Stimulated activated CD4-positive, alpha-beta T cell treated with anti-CD3 and anti-CD28 coated beads, Interleukin-4, amount 100 ng/mL, for 1 hour (primary cell): ENCODE data around the gene SYCP2.
"Not testable (repeated sequence)": the region's sequence is repeated elsewhere in the genome, so short reads cannot be mapped to it uniquely, and the experiment has no call there.

Experiments
- DNase-seq: peaks from one replicate; pipeline ENCODE4 v3.0.0-alpha.2; 2020

SYCP2 gene

GRCh38 chr20:59902470-59902869 is 31.0 kb downstream of the SYCP2 start:
- no peak for DNase-seq

DNA sequence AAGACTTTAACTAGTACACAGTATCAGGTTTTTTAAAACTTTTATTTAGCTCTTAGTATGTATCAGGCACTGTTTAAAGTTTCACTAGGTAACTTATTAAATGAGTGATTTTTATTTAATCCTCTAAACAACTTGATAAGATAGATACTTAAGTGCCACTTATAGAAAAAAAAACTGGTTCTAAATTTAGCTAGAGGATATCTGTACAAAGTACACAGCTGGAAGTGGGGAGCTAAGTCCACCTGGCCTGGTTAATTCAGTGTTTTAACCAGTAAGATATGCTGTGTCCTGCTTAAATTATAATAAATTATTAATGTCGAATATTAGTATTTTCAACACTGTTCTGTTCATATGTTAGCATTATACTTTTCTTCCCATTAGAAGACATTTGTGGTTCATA is 37.5 kb downstream of the SYCP2 start:
- no peak for DNase-seq

DNA sequence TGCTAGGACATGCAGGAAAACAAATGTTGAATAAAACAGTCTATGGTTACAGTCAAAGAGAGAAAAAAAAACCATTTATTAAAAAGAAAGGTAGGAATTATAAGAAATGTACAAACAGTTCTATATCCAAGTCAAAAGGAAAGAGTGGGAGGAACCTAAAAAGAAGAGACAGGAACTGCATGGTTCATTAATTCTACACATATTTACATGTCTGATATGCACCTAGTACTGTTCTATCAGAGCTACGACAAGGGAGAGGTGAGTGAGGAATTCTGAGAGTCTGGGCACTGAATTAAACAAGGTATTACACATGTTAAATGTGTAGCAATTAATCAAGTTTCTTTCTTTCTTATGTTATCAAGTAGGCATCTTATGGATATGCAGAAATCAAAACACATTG is 41.9 kb downstream of the SYCP2 start:
- no peak for DNase-seq

DNA sequence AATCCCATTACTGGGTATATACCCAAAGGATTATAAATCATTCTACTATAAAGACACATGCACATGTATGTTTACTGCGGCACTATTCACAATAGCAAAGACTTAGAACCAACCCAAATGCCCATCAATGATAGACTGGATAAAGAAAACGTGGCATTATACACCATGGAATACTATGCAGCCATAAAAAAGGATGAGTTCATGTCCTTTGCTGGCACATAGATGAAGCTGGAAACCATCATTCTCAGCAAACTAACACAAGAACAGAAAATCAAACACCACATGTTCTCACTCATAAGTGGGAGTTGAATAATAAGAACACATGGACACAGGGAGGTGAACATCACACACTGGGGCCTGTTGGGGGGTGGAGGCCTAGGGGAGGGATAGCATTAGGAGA is 43.4 kb downstream of the SYCP2 start:
- DNase-seq = not testable (repeated sequence)

GRCh38 chr20:59888050-59888449 is 45.4 kb downstream of the SYCP2 start:
- DNase-seq = no peak

- no peak for DNase-seq
These were observed 48.9 kb downstream of the SYCP2 start for GRCh38 chr20:59884494-59884893.

DNA sequence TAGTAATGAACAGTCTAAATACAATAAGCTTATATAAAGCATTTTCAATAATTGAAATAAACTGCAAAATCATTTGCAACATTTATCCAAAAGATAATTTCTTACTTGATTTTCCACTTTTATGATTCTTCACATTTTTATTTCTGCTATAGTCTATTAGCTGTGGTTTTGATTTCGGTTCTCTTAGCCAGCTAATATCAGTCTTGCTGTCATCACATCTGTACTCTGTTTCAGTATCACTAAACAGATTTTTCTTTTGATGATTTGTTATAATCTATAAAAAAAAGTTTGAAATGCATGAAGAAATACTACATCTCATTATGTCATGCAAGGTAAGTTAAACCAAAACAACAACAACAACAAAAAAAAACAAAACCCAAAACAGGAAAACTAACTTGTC is 53.2 kb downstream of the SYCP2 start:
- no peak for DNase-seq

DNA sequence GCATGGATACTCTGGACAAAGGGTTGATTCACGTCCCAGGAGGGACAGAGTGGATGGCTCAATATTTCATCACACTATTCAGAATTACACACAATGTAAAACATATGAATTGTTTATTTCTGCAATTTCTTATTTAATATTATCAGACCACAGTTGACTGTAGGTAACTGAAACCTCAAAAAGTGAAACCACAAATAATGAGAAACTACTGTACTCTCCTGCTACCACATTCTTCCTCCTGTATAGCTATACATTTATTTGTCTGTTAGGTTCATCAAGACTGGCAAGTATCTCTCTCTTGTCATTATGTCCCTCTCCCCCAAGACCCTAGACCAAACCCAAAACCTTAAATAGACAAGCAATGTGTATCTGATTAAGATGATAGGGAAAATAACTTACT is 60.0 kb downstream of the SYCP2 start:
- no peak for DNase-seq

DNA sequence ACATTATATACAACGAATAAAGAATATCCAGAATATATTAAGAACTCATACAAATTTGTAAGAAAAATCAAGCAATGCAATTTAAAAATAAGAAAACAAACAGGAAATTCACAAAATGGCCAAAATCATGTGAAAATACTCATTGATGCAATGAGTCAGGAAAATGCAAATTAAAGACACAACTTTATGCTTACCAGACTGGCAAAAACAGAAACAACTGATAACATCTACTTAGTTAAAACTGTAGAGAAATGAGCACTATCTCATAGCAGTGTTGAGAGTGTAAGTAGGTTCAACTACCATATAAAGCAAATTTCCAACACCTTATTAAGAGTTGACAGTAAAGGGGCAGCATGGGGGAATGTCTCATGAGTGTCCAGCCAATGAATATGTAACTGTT is 62.3 kb downstream of the SYCP2 start:
- no peak for DNase-seq

DNA sequence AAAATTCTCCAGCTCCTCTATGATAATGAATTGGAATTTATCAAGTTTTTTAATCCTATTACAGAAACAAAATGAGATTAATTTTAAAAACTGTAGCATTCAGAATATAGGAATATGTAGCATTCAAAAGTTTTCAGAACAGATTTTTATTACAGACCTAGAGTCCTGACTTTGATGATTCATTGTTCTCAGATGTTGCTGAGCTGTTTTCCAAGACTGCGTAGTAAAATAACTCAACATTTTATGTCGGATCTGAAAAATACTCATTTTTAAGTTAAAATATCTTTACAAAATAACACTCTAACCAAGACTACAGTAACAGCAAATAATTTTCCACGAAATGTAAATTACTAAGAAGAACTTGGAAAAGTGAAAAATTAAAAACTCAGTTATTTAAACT is 67.1 kb downstream of the SYCP2 start:
- DNase-seq = no peak

DNA sequence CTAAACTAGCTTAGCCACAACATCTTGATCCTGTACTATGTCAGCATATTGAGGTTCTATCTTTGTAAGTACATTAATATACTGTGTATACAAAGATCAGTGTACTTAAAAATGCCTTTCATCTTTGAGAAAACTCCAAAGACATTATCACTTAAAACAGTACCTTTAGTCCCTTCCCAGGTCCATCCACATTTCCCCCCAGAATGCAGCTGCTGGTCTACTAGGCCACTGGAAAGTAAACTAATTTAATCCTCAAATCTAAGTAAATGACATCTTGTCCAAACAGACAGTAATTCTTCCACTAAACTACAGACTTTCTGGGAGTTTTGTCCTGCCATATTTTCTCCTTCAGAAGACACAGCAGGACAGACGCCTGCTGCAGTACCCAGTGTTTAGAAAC is 68.7 kb downstream of the SYCP2 start:
- no peak for DNase-seq

DNA sequence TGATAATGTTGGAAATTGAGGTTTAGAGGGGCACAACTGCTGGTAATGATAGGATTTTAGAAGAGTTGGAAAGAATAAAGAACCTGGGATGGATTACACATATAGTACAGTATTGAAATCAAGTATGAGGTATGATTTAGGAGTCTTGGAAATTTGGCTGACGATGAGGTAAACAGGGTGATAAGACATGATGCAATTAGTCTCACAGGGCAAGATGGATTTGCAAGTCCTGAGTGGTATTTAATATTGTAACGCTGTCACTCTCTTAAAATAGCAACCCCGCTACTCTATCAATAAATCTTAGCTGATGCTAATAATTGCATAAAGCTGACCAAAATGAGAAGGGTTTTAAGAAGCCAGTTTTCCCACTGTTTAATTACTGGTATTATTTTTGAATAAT is 70.4 kb downstream of the SYCP2 start:
- no peak for DNase-seq

DNA sequence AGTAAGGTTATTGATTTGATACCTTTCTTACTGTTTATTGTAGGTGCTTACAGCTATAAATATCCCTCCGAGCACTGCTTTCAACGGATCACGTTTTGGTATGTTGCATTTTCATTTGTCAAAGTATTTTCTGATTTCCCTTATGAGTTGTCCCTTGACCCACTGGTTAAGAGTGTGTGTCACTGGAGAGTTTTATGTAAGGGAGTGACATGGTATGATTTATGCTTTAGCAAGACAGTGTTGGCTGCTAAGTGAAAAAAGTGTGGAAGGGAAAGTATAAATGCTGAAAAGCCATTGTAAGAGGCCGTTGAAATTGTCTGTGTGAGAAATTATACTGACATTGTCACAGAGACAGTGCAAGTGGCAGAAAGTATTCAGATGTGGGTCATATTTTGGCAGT is 72.0 kb downstream of the SYCP2 start:
- DNase-seq = no peak

DNA sequence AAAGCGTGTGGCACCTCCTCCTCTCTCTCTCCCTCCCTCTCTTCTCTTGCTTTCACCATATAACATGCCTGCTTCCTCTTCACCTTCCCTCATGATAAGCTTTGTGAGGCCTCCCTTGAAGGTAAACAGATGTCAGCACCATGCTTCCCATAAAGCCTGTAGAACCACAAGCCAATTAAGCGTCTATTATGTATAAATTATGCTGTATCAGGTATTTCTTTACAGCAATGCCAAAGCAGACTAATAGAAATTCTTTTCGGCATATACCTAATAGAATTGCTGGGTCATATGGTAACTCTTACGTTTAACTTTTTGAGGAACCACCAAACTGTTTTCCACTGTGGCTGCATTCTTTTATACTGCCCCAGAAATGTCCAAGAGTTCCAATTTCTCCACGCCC is 75.0 kb downstream of the SYCP2 start:
- DNase-seq = no peak

- DNase-seq = no peak
These were observed 75.5 kb downstream of the SYCP2 start for GRCh38 chr20:59857966-59858365.

GRCh38 chr20:59856941-59857340 is 76.5 kb downstream of the SYCP2 start:
- DNase-seq = not testable (repeated sequence)

- DNase-seq = not testable (repeated sequence)
These were observed 76.9 kb downstream of the SYCP2 start for GRCh38 chr20:59856526-59856925.

DNA sequence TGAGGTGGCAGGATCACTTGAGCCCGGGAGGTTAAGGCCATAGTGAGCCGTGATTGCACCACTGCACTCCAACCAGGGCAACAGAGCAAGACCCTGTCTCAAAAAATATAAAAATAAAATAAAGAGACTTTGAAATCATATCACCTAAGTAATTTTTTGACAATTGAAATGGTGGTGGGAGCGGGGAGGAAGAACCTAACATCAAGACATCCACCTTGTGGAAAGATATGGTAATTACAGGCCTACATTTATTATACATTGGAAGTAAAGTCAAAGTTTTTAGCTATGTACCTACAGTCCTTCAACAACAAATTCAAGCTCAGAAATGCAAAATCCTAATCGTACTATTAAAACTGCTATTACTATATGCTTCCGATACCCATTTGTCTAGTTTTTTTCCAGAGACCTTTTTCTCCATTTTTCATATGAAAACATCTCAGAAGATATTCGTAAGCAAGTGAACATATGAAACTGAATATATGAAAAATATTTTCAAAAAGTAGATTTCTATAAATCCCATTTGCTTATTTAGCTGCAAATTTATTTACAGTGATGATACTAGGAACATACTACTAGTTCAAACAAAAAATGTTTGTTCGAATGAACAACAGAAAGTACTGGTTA is 83.3 kb downstream of the SYCP2 start:
- DNase-seq = no peak

GRCh38 chr20:59848182-59848581 is 85.3 kb downstream of the SYCP2 start:
- DNase-seq = no peak

GRCh38 chr20:59845472-59845871 is 88.0 kb downstream of the SYCP2 start:
- no peak for DNase-seq

GRCh38 chr20:59839400-59839799 is 94.0 kb downstream of the SYCP2 start:
- no peak for DNase-seq

DNA sequence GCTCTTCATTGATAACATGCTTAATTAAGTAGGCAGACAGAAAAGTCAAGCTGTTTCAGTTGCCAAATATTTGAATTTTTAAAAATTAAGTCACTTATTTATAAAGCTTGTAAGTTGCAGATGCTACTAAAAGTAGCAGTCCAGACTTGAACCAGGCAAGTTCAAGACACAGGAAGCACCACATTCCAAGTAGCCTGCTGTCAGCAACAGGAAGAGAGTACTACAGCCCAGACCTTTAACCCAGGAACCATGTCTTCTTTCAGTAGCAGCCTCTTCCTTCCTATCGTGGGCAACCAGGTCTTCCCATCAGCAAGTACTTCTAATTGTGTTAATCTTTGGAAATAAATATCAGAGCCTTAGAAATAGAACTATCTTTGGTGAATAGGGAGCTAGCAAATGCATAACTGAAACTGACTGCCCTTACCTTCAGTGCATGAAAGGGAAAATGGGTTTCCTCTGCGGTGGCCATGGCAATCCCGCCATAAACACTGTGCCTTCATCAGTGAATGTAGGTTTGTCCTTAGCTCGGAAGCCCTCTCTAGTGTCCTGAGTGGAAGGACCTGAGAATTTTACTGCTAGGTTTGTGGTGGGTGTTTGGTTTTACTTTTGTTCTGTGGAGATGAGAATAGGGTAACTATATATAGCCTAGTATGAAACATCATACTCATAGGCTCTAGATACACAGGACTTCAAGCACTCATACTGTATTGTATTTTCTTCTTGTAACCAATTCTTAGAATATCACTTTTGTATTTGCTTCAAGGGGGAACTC is 95.6 kb downstream of the SYCP2 start:
- no peak for DNase-seq

GRCh38 chr20:59836767-59837166 is 96.7 kb downstream of the SYCP2 start:
- DNase-seq = no peak

DNA sequence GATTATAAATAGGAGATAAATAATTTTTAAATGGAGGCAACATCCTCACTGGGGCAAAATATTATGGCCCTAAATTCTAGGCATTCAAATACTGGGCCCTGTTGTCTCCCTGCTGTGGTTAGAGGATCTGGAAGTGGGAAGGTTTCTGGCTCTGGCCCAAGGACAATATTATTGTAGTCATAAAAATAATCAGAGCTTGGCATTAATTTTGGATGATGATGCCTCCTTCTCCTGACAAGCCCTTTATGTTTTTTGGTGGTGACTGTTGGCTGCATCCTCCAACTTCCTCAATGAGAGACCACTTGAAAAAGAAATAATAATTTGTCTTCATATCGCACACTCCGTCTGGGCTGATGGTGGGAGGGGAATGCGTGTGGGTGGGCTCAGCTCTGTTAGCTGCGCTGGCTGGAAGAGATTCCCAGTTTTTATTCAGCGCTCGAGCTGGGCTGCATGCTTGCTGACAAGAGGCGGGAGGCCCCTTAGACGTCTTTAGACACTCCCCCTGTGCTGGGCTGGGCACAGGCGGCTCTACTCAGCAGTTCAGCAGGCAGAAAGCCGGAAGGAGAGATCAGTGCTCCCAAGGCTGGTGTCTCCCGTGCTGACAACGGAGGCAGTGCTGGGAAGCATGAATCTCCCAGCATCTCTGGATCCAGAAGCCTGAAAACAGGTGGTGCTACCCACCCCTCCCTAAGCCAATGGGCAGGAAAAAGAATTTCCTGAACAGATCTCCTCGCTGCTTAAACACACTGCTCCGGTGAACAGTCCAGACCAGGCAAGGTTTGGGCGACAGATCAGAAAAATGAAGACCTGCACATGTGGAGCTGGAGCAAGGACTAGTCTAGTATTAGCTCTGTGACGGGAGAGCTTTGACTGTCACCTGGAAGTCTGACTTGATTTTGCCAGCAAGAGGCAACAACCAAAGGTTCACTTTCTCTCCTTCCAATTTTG is 97.7 kb downstream of the SYCP2 start:
- DNase-seq = no peak
